HG02852 (cell line): ENCODE data around the gene VPS29.
A peak's percentile ranks its signal among the peaks of the same experiment; 100 is the strongest.

Experiments
- ATAC-seq: cut with Tn5 transposase; IDR thresholded peaks from one replicate; pipeline ENCODE4 v1.9.1; 2021; ENCODE audit warnings: mild to moderate bottlenecking, moderate library complexity; ENCODE audit not compliant: unreplicated experiment

Gene VPS29

GRCh38 chr12:110451263-110451662 lies 50.6 kb downstream of the VPS29 start:
- no peak for ATAC-seq

GRCh38 chr12:110449799-110450497 lies 52.0 kb downstream of the VPS29 start, which contains the start of gene ARPC3:
Gene ARPC3, minus strand, starts transcription at chr12:110450337. Its CDS starts 77 bp downstream, at chr12:110450260.
- peak; percentile 88 for ATAC-seq

GRCh38 chr12:110444455-110444854 lies 57.5 kb downstream of the VPS29 start:
- ATAC-seq = no peak
